Neuron (in vitro differentiated cells): ENCODE measurements around the gene FOLR2.
"Not testable (repeated sequence)": the region's sequence is repeated elsewhere in the genome, so short reads cannot be mapped to it uniquely, and the experiment has no call there.

Source experiments
- H2AFZ ChIP-seq: one replicate; pipeline ENCODE4 v1.6.1; 2013; ENCODE audit warnings: low read depth, mild to moderate bottlenecking, inconsistent platforms, low read length, moderate library complexity
- H3K27me3 ChIP-seq: one replicate; pipeline ENCODE4 v1.6.1; 2013; ENCODE audit warnings: low read length; ENCODE audit not compliant: insufficient read depth
- H3K36me3 ChIP-seq: one replicate; pipeline ENCODE4 v1.6.1; 2013; ENCODE audit warnings: low read length; ENCODE audit not compliant: insufficient read depth
- H3K4me1 ChIP-seq: one replicate; pipeline ENCODE4 v1.6.1; 2013; ENCODE audit warnings: low read length; ENCODE audit not compliant: insufficient read depth
- H3K4me3 ChIP-seq: 2 replicates; pipeline ENCODE4 v1.5.1; 2013; ENCODE audit warnings: mild to moderate bottlenecking, low read length, moderate library complexity
- H3K9me3 ChIP-seq: one replicate; pipeline ENCODE4 v1.6.1; 2013; ENCODE audit warnings: low read length

FOLR2 gene

GRCh38 chr11:72189455-72190250 lies 26.9 kb upstream of the FOLR2 start:
- Histone ChIP-seq H3K36me3 (no peaks in the 10 kb centered on the region), H3K9me3 (no peaks in the 10 kb centered on the region), H3K4me3 (no peak overlapping the region), H3K27me3 (no peaks in the 10 kb centered on the region), H3K4me1 (peaks cover 3% of the 10 kb centered on the region), H2AFZ (no peak overlapping the region)

GRCh38 chr11:72190631-72191071 lies 25.9 kb upstream of the FOLR2 start:
- peaks cover 2% of the 10 kb centered on the region for H3K27me3 ChIP-seq
- no peak overlapping the region for H2AFZ ChIP-seq
- H3K4me3 ChIP-seq: no peak overlapping the region
- H3K9me3 ChIP-seq: no peaks in the 10 kb centered on the region
- H3K4me1 ChIP-seq: peaks cover 3% of the 10 kb centered on the region
- no peaks in the 10 kb centered on the region for H3K36me3 ChIP-seq

- peaks cover 3% of the 10 kb centered on the region for H3K4me1 ChIP-seq
- no peaks in the 10 kb centered on the region for H3K36me3 ChIP-seq
- H3K9me3 ChIP-seq: no peaks in the 10 kb centered on the region
- H3K27me3 ChIP-seq: peaks cover 2% of the 10 kb centered on the region
- no peak within 1 kb of the TSS for H2AFZ ChIP-seq
- no peak within 1 kb of the TSS for H3K4me3 ChIP-seq
Observed at GRCh38 chr11:72191961-72192381, 24.6 kb upstream of the FOLR2 start, which contains the start of gene FOLR1. TSS of gene FOLR1 (plus strand) at chr11:72192140. CDS start at chr11:72192174, 34 bp downstream.

GRCh38 chr11:72195518-72196270 lies 20.9 kb upstream of the FOLR2 start:
- Histone ChIP-seq H3K9me3 (no peaks in the 10 kb centered on the region), H2AFZ (no peak overlapping the region), H3K36me3 (no peaks in the 10 kb centered on the region), H3K27me3 (peaks cover 2% of the 10 kb centered on the region), H3K4me1 (peaks cover 2% of the 10 kb centered on the region), H3K4me3 (no peak overlapping the region)

- not testable (repeated sequence) for H3K27me3 ChIP-seq, H3K4me1 ChIP-seq, H3K36me3 ChIP-seq, H2AFZ ChIP-seq, H3K4me3 ChIP-seq, H3K9me3 ChIP-seq
Observed at GRCh38 chr11:72201445-72201844, 15.1 kb upstream of the FOLR2 start.

GRCh38 chr11:72202571-72202970 lies 14.0 kb upstream of the FOLR2 start:
- Histone ChIP-seq H3K4me3 (no peak overlapping the region), H2AFZ (no peak overlapping the region), H3K36me3 (no peaks in the 10 kb centered on the region), H3K27me3 (no peaks in the 10 kb centered on the region), H3K4me1 (no peaks in the 10 kb centered on the region), H3K9me3 (no peaks in the 10 kb centered on the region)

GRCh38 chr11:72203163-72203562 lies 13.4 kb upstream of the FOLR2 start:
- Histone ChIP-seq H3K36me3 (no peaks in the 10 kb centered on the region), H3K27me3 (no peaks in the 10 kb centered on the region), H3K4me1 (no peaks in the 10 kb centered on the region), H2AFZ (no peak overlapping the region), H3K9me3 (no peaks in the 10 kb centered on the region), H3K4me3 (no peak overlapping the region)

- Histone ChIP-seq H3K4me3 (no peak overlapping the region), H3K4me1 (no peaks in the 10 kb centered on the region), H3K36me3 (no peaks in the 10 kb centered on the region), H2AFZ (no peak overlapping the region), H3K9me3 (no peaks in the 10 kb centered on the region), H3K27me3 (no peaks in the 10 kb centered on the region)
Observed at GRCh38 chr11:72204886-72205285, 11.7 kb upstream of the FOLR2 start.

- not testable (repeated sequence) for H3K4me1 ChIP-seq, H2AFZ ChIP-seq, H3K9me3 ChIP-seq, H3K4me3 ChIP-seq, H3K36me3 ChIP-seq, H3K27me3 ChIP-seq
Observed at GRCh38 chr11:72206794-72207193, 9.8 kb upstream of the FOLR2 start.

- no peaks in the 10 kb centered on the region for H3K4me1 ChIP-seq
- no peak overlapping the region for H2AFZ ChIP-seq
- H3K4me3 ChIP-seq: no peak overlapping the region
- H3K36me3 ChIP-seq: no peaks in the 10 kb centered on the region
- H3K9me3 ChIP-seq: no peaks in the 10 kb centered on the region
- H3K27me3 ChIP-seq: peaks cover 2% of the 10 kb centered on the region
Observed at GRCh38 chr11:72208281-72208680, 8.3 kb upstream of the FOLR2 start.

GRCh38 chr11:72209101-72209500 lies 7.5 kb upstream of the FOLR2 start:
- Histone ChIP-seq H3K4me1 (no peaks in the 10 kb centered on the region), H3K4me3 (no peak overlapping the region), H3K27me3 (peaks cover 2% of the 10 kb centered on the region), H3K36me3 (no peaks in the 10 kb centered on the region), H2AFZ (no peak overlapping the region), H3K9me3 (no peaks in the 10 kb centered on the region)

- Histone ChIP-seq H3K4me3 (no peak overlapping the region), H3K36me3 (no peaks in the 10 kb centered on the region), H2AFZ (no peak overlapping the region), H3K4me1 (peaks cover 4% of the 10 kb centered on the region), H3K9me3 (no peaks in the 10 kb centered on the region), H3K27me3 (peaks cover 14% of the 10 kb centered on the region)
Observed at GRCh38 chr11:72217841-72218240, 1.2 kb downstream of the FOLR2 start.

GRCh38 chr11:72218251-72218745 lies 1.7 kb downstream of the FOLR2 start:
- Histone ChIP-seq H2AFZ (no peak overlapping the region), H3K36me3 (no peaks in the 10 kb centered on the region), H3K4me1 (peaks cover 4% of the 10 kb centered on the region), H3K9me3 (no peaks in the 10 kb centered on the region), H3K27me3 (peaks cover 14% of the 10 kb centered on the region), H3K4me3 (no peak overlapping the region)
